Activated T-helper 17 cell treated with anti-CD3 and anti-CD28 coated beads, Interleukin-2, amount 50 U/mL, for 72 hours (primary cell): ENCODE measurements around the gene KRTAP27-1. TPM values are rescaled to one million over a fixed set of nuclear protein-coding genes. Genes with fewer than 3 reads are reported as not detected.

Experiments used
- ATAC-seq: fragments of 150-1000 bp; cut with Tn5 transposase; replicated peaks from 2 replicates; pipeline ENCODE4 v1.10.0; 2021; ENCODE audit warnings: mild to moderate bottlenecking, moderate library complexity
- H3K27ac Mint-ChIP-seq: one replicate; pipeline ENCODE4 v1.8.0; 2022; ENCODE audit warnings: mixed read lengths
- H3K27me3 Mint-ChIP-seq: one replicate; pipeline ENCODE4 v1.8.0; 2022; ENCODE audit warnings: mixed read lengths
- H3K36me3 Mint-ChIP-seq: one replicate; pipeline ENCODE4 v1.8.0; 2022; ENCODE audit warnings: low read depth, mild to moderate bottlenecking, mixed read lengths
- H3K4me1 Mint-ChIP-seq: one replicate; pipeline ENCODE4 v1.8.0; 2022; ENCODE audit warnings: mixed read lengths
- H3K4me3 Mint-ChIP-seq: one replicate; pipeline ENCODE4 v1.8.0; 2022; ENCODE audit warnings: mild to moderate bottlenecking, mixed read lengths
- H3K9me3 Mint-ChIP-seq: one replicate; pipeline ENCODE4 v1.8.0; 2022; ENCODE audit warnings: mixed read lengths
- total RNA-seq, 2 donors: library from RNA; stranded (reverse); gene quantifications; one replicate each; pipeline ENCODE4 v1.2.3, GENCODE V29; 2022

Gene KRTAP27-1
- total RNA-seq, 2 donors from 2014 or later = not detected

GRCh38 chr21:30332681-30333080 lies 4.8 kb downstream of the KRTAP27-1 start:
- H3K4me1 Mint-ChIP-seq = no peaks in the 10 kb centered on the region
- peaks cover 6% of the 10 kb centered on the region for H3K27me3 Mint-ChIP-seq
- ATAC-seq = no peak
- H3K27ac Mint-ChIP-seq = no peak overlapping the region
- no peaks in the 10 kb centered on the region for H3K36me3 Mint-ChIP-seq
- H3K4me3 Mint-ChIP-seq = no peak overlapping the region
- no peaks in the 10 kb centered on the region for H3K9me3 Mint-ChIP-seq

GRCh38 chr21:30329203-30329875 lies 8.2 kb downstream of the KRTAP27-1 start:
- no peaks in the 10 kb centered on the region for H3K4me1 Mint-ChIP-seq
- no peak for ATAC-seq
- no peak overlapping the region for H3K27ac Mint-ChIP-seq
- no peaks in the 10 kb centered on the region for H3K36me3 Mint-ChIP-seq
- H3K9me3 Mint-ChIP-seq = peaks cover 3% of the 10 kb centered on the region
- H3K27me3 Mint-ChIP-seq = peaks cover 12% of the 10 kb centered on the region
- no peak overlapping the region for H3K4me3 Mint-ChIP-seq

GRCh38 chr21:30326390-30326789 lies 11.1 kb downstream of the KRTAP27-1 start:
- peaks cover 3% of the 10 kb centered on the region for H3K9me3 Mint-ChIP-seq
- no peaks in the 10 kb centered on the region for H3K36me3 Mint-ChIP-seq
- ATAC-seq = no peak
- no peak overlapping the region for H3K27ac Mint-ChIP-seq
- H3K27me3 Mint-ChIP-seq = peaks cover 12% of the 10 kb centered on the region
- no peak overlapping the region for H3K4me3 Mint-ChIP-seq
- no peaks in the 10 kb centered on the region for H3K4me1 Mint-ChIP-seq

- no peaks in the 10 kb centered on the region for H3K4me1 Mint-ChIP-seq
- peaks cover 4% of the 10 kb centered on the region for H3K27me3 Mint-ChIP-seq
- no peak for ATAC-seq
- H3K9me3 Mint-ChIP-seq = peaks cover 4% of the 10 kb centered on the region
- H3K4me3 Mint-ChIP-seq = no peak within 1 kb of the TSS
- no peaks in the 10 kb centered on the region for H3K36me3 Mint-ChIP-seq
- no peak within 1 kb of the TSS for H3K27ac Mint-ChIP-seq
Observed at GRCh38 chr21:30320215-30320614, 17.3 kb downstream of the KRTAP27-1 start, which contains the start of gene KRTAP26-1. TSS of gene KRTAP26-1 (minus strand) at chr21:30320315. CDS start at chr21:30320035, 280 bp downstream.

- Mint-ChIP-seq H3K4me3 (no peak overlapping the region), H3K4me1 (no peaks in the 10 kb centered on the region), H3K27me3 (peaks cover 4% of the 10 kb centered on the region), H3K36me3 (no peaks in the 10 kb centered on the region), H3K9me3 (peaks cover 4% of the 10 kb centered on the region), H3K27ac (no peak overlapping the region)
- no peak for ATAC-seq
Observed at GRCh38 chr21:30315701-30316100, 21.8 kb downstream of the KRTAP27-1 start.

GRCh38 chr21:30306884-30307283 lies 30.6 kb downstream of the KRTAP27-1 start:
- H3K36me3 Mint-ChIP-seq = no peaks in the 10 kb centered on the region
- no peaks in the 10 kb centered on the region for H3K4me1 Mint-ChIP-seq
- H3K9me3 Mint-ChIP-seq = no peaks in the 10 kb centered on the region
- no peaks in the 10 kb centered on the region for H3K27me3 Mint-ChIP-seq
- H3K4me3 Mint-ChIP-seq = no peak overlapping the region
- no peak overlapping the region for H3K27ac Mint-ChIP-seq
- no peak for ATAC-seq

GRCh38 chr21:30305136-30305535 lies 32.4 kb downstream of the KRTAP27-1 start:
- Mint-ChIP-seq H3K4me3 (no peak overlapping the region), H3K27me3 (no peaks in the 10 kb centered on the region)

GRCh38 chr21:30289215-30289614 lies 48.3 kb downstream of the KRTAP27-1 start, which contains the start of gene KRTAP25-1:
TSS of gene KRTAP25-1 (minus strand) at chr21:30289514. CDS start at chr21:30289490, 24 bp downstream.
- ATAC-seq = no peak
- H3K36me3 Mint-ChIP-seq = no peaks in the 10 kb centered on the region
- no peak within 1 kb of the TSS for H3K4me3 Mint-ChIP-seq
- H3K27me3 Mint-ChIP-seq = peaks cover 10% of the 10 kb centered on the region
- H3K27ac Mint-ChIP-seq = no peak within 1 kb of the TSS
- peaks cover 4% of the 10 kb centered on the region for H3K9me3 Mint-ChIP-seq
- no peaks in the 10 kb centered on the region for H3K4me1 Mint-ChIP-seq

More at GRCh38 chr21:30305136-30305535, 32.4 kb downstream of the KRTAP27-1 start:
- no peak for ATAC-seq
- no peaks in the 10 kb centered on the region for H3K4me1 Mint-ChIP-seq
- H3K27ac Mint-ChIP-seq = no peak overlapping the region
- no peaks in the 10 kb centered on the region for H3K36me3 Mint-ChIP-seq
- H3K9me3 Mint-ChIP-seq = no peaks in the 10 kb centered on the region

Other genes with a start within 250 kb of the KRTAP27-1 start
- gene CLDN17, start 170.9 kb downstream of the KRTAP27-1 start, total RNA-seq = not detected
- not detected for gene CLDN8, start 121.6 kb downstream of the KRTAP27-1 start, total RNA-seq
- not detected for gene KRTAP24-1, start 54.7 kb downstream of the KRTAP27-1 start, total RNA-seq
- not detected for gene KRTAP25-1, start 48.2 kb downstream of the KRTAP27-1 start, total RNA-seq
- gene KRTAP26-1, start 17.4 kb downstream of the KRTAP27-1 start, total RNA-seq = not detected
- not detected for gene KRTAP23-1, start 10.9 kb upstream of the KRTAP27-1 start, total RNA-seq
- not detected for gene KRTAP13-2, start 34.6 kb upstream of the KRTAP27-1 start, total RNA-seq
- not detected for gene KRTAP13-1, start 58.3 kb upstream of the KRTAP27-1 start, total RNA-seq
- not detected for gene KRTAP13-3, start 88.2 kb upstream of the KRTAP27-1 start, total RNA-seq
- not detected for gene KRTAP13-4, start 92.5 kb upstream of the KRTAP27-1 start, total RNA-seq
- not detected for gene KRTAP15-1, start 102.6 kb upstream of the KRTAP27-1 start, total RNA-seq
- not detected for gene KRTAP19-1, start 142.7 kb upstream of the KRTAP27-1 start, total RNA-seq
- not detected for gene KRTAP19-2, start 149.7 kb upstream of the KRTAP27-1 start, total RNA-seq
- gene KRTAP19-3, start 154.3 kb upstream of the KRTAP27-1 start, total RNA-seq = not detected
- not detected for gene KRTAP19-4, start 159.5 kb upstream of the KRTAP27-1 start, total RNA-seq
- not detected for gene KRTAP19-5, start 164.4 kb upstream of the KRTAP27-1 start, total RNA-seq
- gene KRTAP19-6, start 204.2 kb upstream of the KRTAP27-1 start, total RNA-seq = not detected
- not detected for gene KRTAP19-7, start 223.6 kb upstream of the KRTAP27-1 start, total RNA-seq